H9 (cell line): ENCODE data around the gene OR7A10. TPM values are rescaled to one million over a fixed set of nuclear protein-coding genes. Genes with fewer than 3 reads are reported as not detected.

Experiments used
- DNase-seq: peaks from one replicate; pipeline ENCODE4 v3.0.0-alpha.2; 2017
- H2AFZ ChIP-seq: one replicate; pipeline ENCODE4 v1.6.1; 2013; ENCODE audit warnings: mild to moderate bottlenecking, low read length, control low read depth, moderate library complexity
- H2AK5ac ChIP-seq: 2 replicates; pipeline ENCODE4 v1.6.1; 2013; ENCODE audit warnings: low read length, control low read depth, mixed read lengths; ENCODE audit not compliant: insufficient read length
- H2BK120ac ChIP-seq: one replicate; pipeline ENCODE4 v1.6.1; 2013; ENCODE audit warnings: low read depth, mild to moderate bottlenecking, low read length, control low read depth, inconsistent platforms; ENCODE audit not compliant: poor library complexity, severe bottlenecking
- H2BK12ac ChIP-seq: 2 replicates; pipeline ENCODE4 v1.6.1; 2013; ENCODE audit warnings: low read length, control low read depth, mixed read lengths, low read depth; ENCODE audit not compliant: insufficient read length
- H2BK15ac ChIP-seq: 2 replicates; pipeline ENCODE4 v1.6.1; 2013; ENCODE audit warnings: low read depth, low read length, control low read depth
- H2BK20ac ChIP-seq: one replicate; pipeline ENCODE4 v1.6.1; 2013; ENCODE audit warnings: low read depth, mild to moderate bottlenecking, low read length, control low read depth, inconsistent platforms; ENCODE audit not compliant: poor library complexity, severe bottlenecking
- H2BK5ac ChIP-seq: 2 replicates; pipeline ENCODE4 v1.6.1; 2013; ENCODE audit warnings: low read length, control low read depth, mixed read lengths; ENCODE audit not compliant: insufficient read length
- H3K14ac ChIP-seq: 2 replicates; pipeline ENCODE4 v1.6.1; 2013; ENCODE audit warnings: low read length, control low read depth; ENCODE audit not compliant: insufficient read depth
- H3K18ac ChIP-seq: 2 replicates; pipeline ENCODE4 v1.6.1; 2013; ENCODE audit warnings: low read depth, mild to moderate bottlenecking, mixed read lengths, low read length, control low read depth; ENCODE audit not compliant: insufficient read length
- H3K23ac ChIP-seq: 2 replicates; pipeline ENCODE4 v1.6.1; 2013; ENCODE audit warnings: low read length, control low read depth, mixed read lengths, low read depth; ENCODE audit not compliant: insufficient read length
- H3K23me2 ChIP-seq: 2 replicates; pipeline ENCODE4 v1.6.1; 2013; ENCODE audit warnings: low read depth, mild to moderate bottlenecking, mixed read lengths, low read length, control low read depth; ENCODE audit not compliant: insufficient read length, poor library complexity, severe bottlenecking
- H3K27ac ChIP-seq: 2 replicates; pipeline ENCODE4 v1.5.1; 2013; ENCODE audit warnings: low read length, control low read depth, mixed read lengths, low read depth; ENCODE audit not compliant: insufficient read length
- H3K27me3 ChIP-seq: 2 replicates; pipeline ENCODE4 v1.6.1; 2013; ENCODE audit warnings: low read length, control low read depth, inconsistent platforms; ENCODE audit not compliant: insufficient read depth
- H3K4ac ChIP-seq: 2 replicates; pipeline ENCODE4 v1.6.1; 2013; ENCODE audit warnings: low read depth, mild to moderate bottlenecking, control low read depth, inconsistent platforms, low read length, moderate library complexity
- H3K4me1 ChIP-seq: 2 replicates; pipeline ENCODE4 v1.6.1; 2013; ENCODE audit warnings: low read length, control low read depth, inconsistent platforms; ENCODE audit not compliant: insufficient read depth
- H3K4me2 ChIP-seq: 2 replicates; pipeline ENCODE4 v1.6.1; 2013; ENCODE audit warnings: low read length, control low read depth, mixed read lengths; ENCODE audit not compliant: insufficient read length, insufficient read depth
- H3K56ac ChIP-seq: 2 replicates; pipeline ENCODE4 v1.6.1; 2013; ENCODE audit warnings: low read depth, mild to moderate bottlenecking, mixed read lengths, low read length, control low read depth; ENCODE audit not compliant: insufficient read length
- H3K79me1 ChIP-seq: 2 replicates; pipeline ENCODE4 v1.6.1; 2013; ENCODE audit warnings: low read depth, mild to moderate bottlenecking, moderate library complexity, low read length, control low read depth, inconsistent platforms; ENCODE audit not compliant: insufficient read depth, poor library complexity, severe bottlenecking
- H3K79me2 ChIP-seq: 2 replicates; pipeline ENCODE4 v1.6.1; 2013; ENCODE audit warnings: low read length, control low read depth, inconsistent platforms; ENCODE audit not compliant: insufficient read depth
- H3K9ac ChIP-seq: 2 replicates; pipeline ENCODE4 v1.6.1; 2013; ENCODE audit warnings: low read length, control low read depth, mixed read lengths; ENCODE audit not compliant: insufficient read length; ENCODE audit errors: extremely low read depth
- H3K9me3 ChIP-seq: one replicate; pipeline ENCODE4 v1.6.1; 2013; ENCODE audit warnings: low read depth, low read length, inconsistent platforms; ENCODE audit not compliant: control insufficient read depth
- H3T11ph ChIP-seq: one replicate; pipeline ENCODE4 v1.6.1; 2013; ENCODE audit warnings: mild to moderate bottlenecking, low read length, control low read depth, inconsistent platforms
- H4K20me1 ChIP-seq: one replicate; pipeline ENCODE4 v1.6.1; 2013; ENCODE audit not compliant: control insufficient read depth, insufficient read length, insufficient read depth
- H4K5ac ChIP-seq: 2 replicates; pipeline ENCODE4 v1.6.1; 2013; ENCODE audit warnings: low read depth, mild to moderate bottlenecking, mixed read lengths, low read length, control low read depth; ENCODE audit not compliant: insufficient read length
- H4K8ac ChIP-seq: replicated peaks from 2 replicates; pipeline ENCODE4 v1.6.1; 2013; ENCODE audit warnings: low read length, control low read depth, mixed read lengths, low read depth; ENCODE audit not compliant: insufficient read length
- H4K91ac ChIP-seq: 2 replicates; pipeline ENCODE4 v1.6.1; 2013; ENCODE audit warnings: low read depth, mild to moderate bottlenecking, moderate library complexity, mixed read lengths, low read length, control low read depth; ENCODE audit not compliant: insufficient read length
- H3K27ac Mint-ChIP-seq, 3 experiments: 2 replicates in 2 of 3; 3 replicates in 1 of 3; pipeline ENCODE4 v1.8.0; 2020 to 2021; ENCODE audit warnings: mixed read lengths in 3 of 3, mild to moderate bottlenecking in 1 of 3, moderate library complexity in 1 of 3
- H3K27me3 Mint-ChIP-seq: 2 replicates; pipeline ENCODE4 v1.8.0; 2021; ENCODE audit warnings: low read depth, mild to moderate bottlenecking, moderate library complexity, mixed read lengths
- H3K36me3 Mint-ChIP-seq, 3 experiments: 2 replicates in 2 of 3; 3 replicates in 1 of 3; pipeline ENCODE4 v1.8.0; 2020 to 2021; ENCODE audit warnings: low read depth in 3 of 3, mixed read lengths in 3 of 3; ENCODE audit not compliant: insufficient read depth in 1 of 3
- H3K4me1 Mint-ChIP-seq, 2 experiments: 2 replicates each; pipeline ENCODE4 v1.8.0; 2020; ENCODE audit warnings: mixed read lengths in 2 of 2
- H3K4me3 Mint-ChIP-seq, 2 experiments: 2 replicates in 1 of 2; 3 replicates in 1 of 2; pipeline ENCODE4 v1.8.0; 2020 to 2021; ENCODE audit warnings: mild to moderate bottlenecking in 2 of 2, mixed read lengths in 2 of 2, moderate library complexity in 1 of 2
- H3K9me3 Mint-ChIP-seq, 2 experiments: 2 replicates in 1 of 2; 3 replicates in 1 of 2; pipeline ENCODE4 v1.8.0; 2020; ENCODE audit warnings: mild to moderate bottlenecking in 2 of 2, mixed read lengths in 2 of 2, moderate library complexity in 1 of 2
- CTCF ChIP-seq: fragments of 200-600 bp; sonication (generic); conservative IDR thresholded peaks from 3 replicates; pipeline ENCODE4 v1.8.0; 2021; ENCODE audit warnings: antibody characterized with exemption, mild to moderate bottlenecking
- WGBS: extraction: QIAGEN DNeasy Blood & Tissue Kit; methylation state at CpG from one replicate; pipeline ENCODE4 v1.1.7; 2013; ENCODE audit warnings: missing lambda C conversion rate, low lambda C conversion rate, mixed read lengths; ENCODE audit not compliant: insufficient read length; ENCODE audit errors: extremely low coverage; 5-methylcytosine and 5-hydroxymethylcytosine counted together
- total RNA-seq: library from RNA; stranded (reverse); gene quantifications from 2 replicates; pipeline ENCODE4 v1.2.1, GENCODE V29; 2021

Gene OR7A10
- total RNA-seq, 1 experiment from 2014 or later: not detected

GRCh38 chr19:14798760-14799159 lies 50.0 kb downstream of the OR7A10 start:
- Histone ChIP-seq H2BK5ac (no peak overlapping the region), H2BK12ac (no peak overlapping the region), H3K23ac (no peak overlapping the region), H3K4ac (no peak overlapping the region), H3K4me1 (no peaks in the 10 kb centered on the region), H3K27me3 (no peaks in the 10 kb centered on the region), H2BK15ac (no peak overlapping the region), H3K9ac (no peak overlapping the region), H2AK5ac (no peak overlapping the region), H2BK20ac (no peak overlapping the region), H4K8ac (no peak overlapping the region), H3K9me3 (no peaks in the 10 kb centered on the region), H3K79me1 (no peaks in the 10 kb centered on the region), H3K56ac (no peak overlapping the region), H2BK120ac (no peak overlapping the region), H4K20me1 (no peaks in the 10 kb centered on the region), H3K4me2 (no peak overlapping the region), H3K79me2 (no peaks in the 10 kb centered on the region), H4K5ac (no peak overlapping the region), H3K27ac (no peak overlapping the region), H3K14ac (no peak overlapping the region), H3K23me2 (no peaks in the 10 kb centered on the region), H4K91ac (no peak overlapping the region), H3T11ph (no peak overlapping the region), H3K18ac (no peak overlapping the region), H2AFZ (no peak overlapping the region)
- H3K9me3 Mint-ChIP-seq: peaks cover 33 to 83% of the 10 kb centered on the region in 2 experiments
- peaks cover 2% of the 10 kb centered on the region for H3K27me3 Mint-ChIP-seq
- no peak overlapping the region for H3K4me3 Mint-ChIP-seq
- no CpG with 5 or more reads among the region's 5 CpGs for WGBS
- H3K4me1 Mint-ChIP-seq: no peaks in the 10 kb centered on the region
- peaks cover 0 to 12% (median 7%) of the 10 kb centered on the region in 3 experiments; a peak in 4 of 7 replicates for H3K36me3 Mint-ChIP-seq
- no peak for TF ChIP-seq CTCF
- H3K27ac Mint-ChIP-seq: no peak overlapping the region
- DNase-seq: no peak
